ENCODE measurements around the gene STX18.

GRCh38 chr4:4521136-4521535 is 20.7 kb downstream of the STX18 start:
- TF ChIP-seq CTCF (IDR thresholded peaks at IDR 0.05; ENCODE audit: borderline replicate concordance, extremely low read depth, low read length, poor library complexity, severe bottlenecking), result no peak
- TF ChIP-seq EZH2 (IDR thresholded peaks at IDR 0.05; ENCODE audit: borderline replicate concordance, low read depth, low read length, severe bottlenecking), result no peak

All from DND-41 (cell line).